ENCODE results near the gene CCSER2. TPM values are rescaled to one million over a fixed set of nuclear protein-coding genes. Genes with fewer than 3 reads are reported as not detected.
"Not testable (repeated sequence)": the region's sequence is repeated elsewhere in the genome, so short reads cannot be mapped to it uniquely, and the experiment has no call there.

The CCSER2 gene
- 10 to 100 TPM; 11.2 to 49.0 (median 35.0) TPM for total RNA-seq

DNA sequence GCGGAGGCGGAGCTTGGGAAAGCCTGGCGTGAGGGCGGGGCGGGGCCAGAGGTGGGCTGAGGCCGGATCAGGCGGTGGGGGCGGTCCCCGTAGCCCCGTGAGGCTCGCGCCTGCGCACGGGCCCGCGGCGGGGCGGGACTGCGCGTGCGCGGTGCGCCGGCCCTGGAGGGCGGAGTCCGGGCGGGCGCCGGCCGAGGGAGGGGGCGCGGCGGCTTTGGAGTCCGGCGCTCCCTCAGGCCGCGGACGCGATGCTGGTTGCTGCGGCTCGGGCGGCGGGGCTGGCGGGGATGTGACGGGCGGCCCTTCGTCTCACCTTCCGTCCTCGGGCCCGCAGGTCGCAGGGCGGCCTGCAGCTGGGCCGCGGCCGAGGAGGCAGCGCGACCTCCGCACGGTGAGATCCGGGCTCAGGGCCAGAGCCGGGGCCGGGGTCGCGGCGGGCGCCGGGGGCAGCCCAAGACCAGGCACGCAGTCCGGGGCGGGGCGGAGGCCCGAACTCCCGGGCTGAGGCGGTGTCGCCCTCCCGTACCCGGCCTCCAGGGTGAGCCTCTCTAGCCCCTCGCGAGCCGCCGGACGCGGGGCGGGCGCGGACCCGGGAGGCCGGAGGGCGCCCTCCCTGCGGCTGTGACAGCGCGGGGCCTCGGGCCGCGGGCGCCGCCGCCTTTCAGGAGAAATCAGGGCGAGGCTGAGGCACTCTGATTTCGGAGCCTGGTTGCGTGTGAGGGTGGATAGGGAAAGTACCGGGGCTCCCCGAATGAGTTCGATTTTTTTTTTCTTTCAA is at the start of gene CCSER2:
Gene CCSER2, plus strand, starts transcription at position 172 of the 778 bp plus-strand sequence. CDS start 42,464 bp downstream, outside the sequence.
- WGBS, 10 experiments, result 0% methylated on average over 2 to 16 of the region's 104 CpGs; no CpG with 5 or more reads in 7 of the 10 experiments
- Histone ChIP-seq H3K4me3 (peak within 1 kb of the TSS; percentile 59 to 99 (median 78)), H3K27ac (peak within 1 kb of the TSS; percentile 84 to 93), H3K4me1 (replicated peaks in 1 of 2) (peaks cover 26 to 31% of the 10 kb centered on the region in 2 donors)
- in situ Hi-C loops (cut with MboI; ENCODE audit: low pct_unique_long_range_greater_than_20kb in 2 of 9, low sequenced_read_pairs in 9 of 9, unreplicated experiment in 9 of 9), result no loop called here
- peak; percentile 85 to 93 (median 88) for ATAC-seq (replicated peaks in 6 of 8)

- H3K27ac ChIP-seq, result peak overlapping the region; percentile 76 to 78
- H3K4me1 ChIP-seq (replicated peaks in 1 of 2); in situ Hi-C loops (cut with MboI; ENCODE audit: low pct_unique_long_range_greater_than_20kb in 2 of 9, low sequenced_read_pairs in 9 of 9, unreplicated experiment in 9 of 9): not testable (repeated sequence)
- peak in 5 of 8 experiments; percentile 57 to 75 (median 59) for ATAC-seq (replicated peaks in 6 of 8)
- peak overlapping the region; percentile 32 to 57 (median 44) for H3K4me3 ChIP-seq
- WGBS, 10 experiments, result 0 to 29% (median 24%) methylated on average over 2 to 6 of the region's 31 CpGs; no CpG with 5 or more reads in 6 of the 10 experiments
Observed at GRCh38 chr10:84279876-84280475, 48.4 kb upstream of the CCSER2 start.

- H3K27ac ChIP-seq, result no peak overlapping the region
- H3K4me3 ChIP-seq, result no peak overlapping the region
- H3K4me1 ChIP-seq (replicated peaks in 1 of 2), result no peaks in the 10 kb centered on the region
- no peak for ATAC-seq (replicated peaks in 6 of 8)
- in situ Hi-C loops (cut with MboI; ENCODE audit: low pct_unique_long_range_greater_than_20kb in 2 of 9, low sequenced_read_pairs in 9 of 9, unreplicated experiment in 9 of 9), result no loop called here
Observed at GRCh38 chr10:84286695-84287094, 41.7 kb upstream of the CCSER2 start.

DNA sequence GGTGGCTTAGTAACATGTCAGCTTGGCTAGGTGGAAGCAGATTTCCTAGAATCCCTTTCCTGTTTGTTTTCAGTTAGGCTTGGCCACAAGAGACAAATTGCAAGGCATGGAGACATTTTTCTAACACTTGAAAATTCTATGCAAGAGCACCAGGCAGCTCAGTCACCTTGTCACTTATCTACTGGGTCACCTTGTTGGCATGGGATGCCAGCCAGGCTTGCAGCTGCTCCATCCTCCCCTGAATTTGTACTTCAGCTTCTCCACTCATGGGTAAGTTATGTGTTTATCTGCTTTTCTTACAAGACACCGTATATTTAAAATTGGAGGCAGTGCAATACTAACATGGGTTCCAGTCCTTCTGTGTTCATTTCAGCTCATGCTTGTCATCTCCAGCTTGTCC is 40.2 kb upstream of the CCSER2 start:
- no peaks in the 10 kb centered on the region for H3K4me1 ChIP-seq (replicated peaks in 1 of 2)
- no peak overlapping the region for H3K27ac ChIP-seq
- in situ Hi-C loops (cut with MboI; ENCODE audit: low pct_unique_long_range_greater_than_20kb in 2 of 9, low sequenced_read_pairs in 9 of 9, unreplicated experiment in 9 of 9), result no loop called here
- H3K4me3 ChIP-seq, result no peak overlapping the region
- ATAC-seq (replicated peaks in 6 of 8), result no peak
- 88 to 100% (median 100%) methylated on average over 1 of the region's 1 CpG; no CpG with 5 or more reads in 7 of the 10 experiments for WGBS, 10 experiments

- no peak for ATAC-seq (replicated peaks in 6 of 8)
- in situ Hi-C loops (cut with MboI; ENCODE audit: low pct_unique_long_range_greater_than_20kb in 2 of 9, low sequenced_read_pairs in 9 of 9, unreplicated experiment in 9 of 9), result no loop called here
- WGBS, 10 experiments, result 0 to 100% (median 78%) methylated on average over 1 of the region's 1 CpG; no CpG with 5 or more reads in 3 of the 10 experiments
- H3K4me1 ChIP-seq (replicated peaks in 1 of 2), result no peaks in the 10 kb centered on the region
- H3K27ac ChIP-seq, result no peak overlapping the region
- no peak overlapping the region for H3K4me3 ChIP-seq
Observed at GRCh38 chr10:84289521-84290200, 38.7 kb upstream of the CCSER2 start.

GRCh38 chr10:84290235-84290634 is 38.2 kb upstream of the CCSER2 start:
- in situ Hi-C loops (cut with MboI; ENCODE audit: low pct_unique_long_range_greater_than_20kb in 2 of 9, low sequenced_read_pairs in 9 of 9, unreplicated experiment in 9 of 9), result no loop called here
- WGBS, 10 experiments, result 0 to 100% (median 33%) methylated on average over 1 to 3 of the region's 3 CpGs; no CpG with 5 or more reads in 2 of the 10 experiments
- Histone ChIP-seq H3K4me3 (no peak overlapping the region), H3K4me1 (replicated peaks in 1 of 2) (no peaks in the 10 kb centered on the region), H3K27ac (no peak overlapping the region)
- no peak for ATAC-seq (replicated peaks in 6 of 8)

GRCh38 chr10:84291384-84291783 is 37.0 kb upstream of the CCSER2 start:
- H3K27ac ChIP-seq, result no peak overlapping the region
- H3K4me1 ChIP-seq (replicated peaks in 1 of 2), result no peaks in the 10 kb centered on the region
- in situ Hi-C loops (cut with MboI; ENCODE audit: low pct_unique_long_range_greater_than_20kb in 2 of 9, low sequenced_read_pairs in 9 of 9, unreplicated experiment in 9 of 9), result no loop called here
- ATAC-seq (replicated peaks in 6 of 8), result peak in 4 of 8 experiments; percentile 46 to 87 (median 82)
- WGBS, 10 experiments, result 20 to 100% (median 59%) methylated on average over 1 of the region's 1 CpG; no CpG with 5 or more reads in 4 of the 10 experiments
- no peak overlapping the region for H3K4me3 ChIP-seq

DNA sequence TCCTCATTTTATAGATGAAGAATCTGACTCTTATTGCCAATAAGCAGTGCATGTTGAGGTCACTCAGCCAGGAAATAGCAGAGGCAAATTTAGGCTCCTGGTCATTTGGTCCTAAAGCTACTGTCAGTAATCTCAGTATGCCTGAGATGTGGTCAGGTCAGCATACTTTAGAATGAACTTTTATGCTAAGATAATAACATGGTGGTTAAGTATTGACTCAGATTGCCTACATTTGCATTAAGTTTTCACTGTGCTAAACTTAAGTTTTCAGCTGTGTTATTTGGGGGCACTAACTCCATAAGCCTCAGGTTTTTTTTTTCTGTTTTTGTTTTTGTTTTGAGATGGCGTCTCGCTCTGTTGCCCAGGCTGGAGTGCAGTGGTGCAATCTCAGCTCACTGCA is 35.9 kb upstream of the CCSER2 start:
- in situ Hi-C loops (cut with MboI; ENCODE audit: low pct_unique_long_range_greater_than_20kb in 2 of 9, low sequenced_read_pairs in 9 of 9, unreplicated experiment in 9 of 9), result no loop called here
- no peak for ATAC-seq (replicated peaks in 6 of 8)
- 100% methylated on average over 2 of the region's 2 CpGs; no CpG with 5 or more reads in 9 of the 10 experiments for WGBS, 10 experiments
- Histone ChIP-seq H3K4me3 (no peak overlapping the region), H3K4me1 (replicated peaks in 1 of 2) (no peaks in the 10 kb centered on the region), H3K27ac (no peak overlapping the region)

DNA sequence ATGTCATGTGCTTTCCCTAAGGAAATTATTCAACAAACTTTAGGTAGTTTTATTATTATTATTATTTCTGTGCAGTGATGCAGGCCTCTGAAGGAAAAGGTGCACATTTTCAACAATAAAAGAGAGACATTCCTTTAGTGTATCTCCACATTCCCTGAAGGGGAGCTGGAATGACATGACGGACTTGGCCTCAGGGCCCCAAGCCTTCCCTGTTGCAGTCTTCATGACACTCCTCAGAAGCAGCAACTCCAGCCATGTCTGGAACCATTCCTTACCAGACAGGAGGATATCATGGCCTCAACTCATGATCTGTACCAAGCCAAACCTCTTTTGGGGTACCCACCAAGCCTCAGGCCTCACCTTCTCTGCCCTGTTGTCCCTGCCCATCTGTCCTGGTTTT is 35.2 kb upstream of the CCSER2 start:
- Histone ChIP-seq H3K27ac (no peak overlapping the region), H3K4me3 (no peak overlapping the region), H3K4me1 (replicated peaks in 1 of 2) (no peaks in the 10 kb centered on the region)
- in situ Hi-C loops (cut with MboI; ENCODE audit: low pct_unique_long_range_greater_than_20kb in 2 of 9, low sequenced_read_pairs in 9 of 9, unreplicated experiment in 9 of 9), result no loop called here
- ATAC-seq (replicated peaks in 6 of 8), result no peak
- 0 to 100% (median 80%) methylated on average over 1 of the region's 1 CpG; no CpG with 5 or more reads in 5 of the 10 experiments for WGBS, 10 experiments

DNA sequence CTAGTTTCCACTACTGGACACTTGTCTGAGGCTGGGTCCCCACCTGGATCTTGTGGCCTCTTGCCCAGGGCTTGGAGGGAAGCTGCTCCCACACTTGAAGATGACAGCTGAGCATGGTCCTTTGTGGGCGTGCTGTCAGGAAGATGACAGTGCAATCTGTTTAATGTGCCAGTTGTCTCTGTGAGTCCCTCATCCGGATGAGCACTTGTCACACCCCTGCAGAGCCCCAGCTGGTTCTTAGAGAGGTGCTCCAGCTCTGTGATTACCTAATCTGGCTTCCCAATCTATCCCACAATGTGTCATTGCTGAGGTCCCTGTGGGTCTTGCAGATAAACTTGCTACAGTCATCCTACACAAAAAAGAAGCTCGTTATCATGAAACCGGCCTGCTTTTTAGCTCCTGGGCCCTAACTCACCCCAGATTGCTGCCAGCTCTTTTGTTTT is 34.8 kb upstream of the CCSER2 start:
- in situ Hi-C loops (cut with MboI; ENCODE audit: low pct_unique_long_range_greater_than_20kb in 2 of 9, low sequenced_read_pairs in 9 of 9, unreplicated experiment in 9 of 9), result no loop called here
- no peak overlapping the region for H3K27ac ChIP-seq

GRCh38 chr10:84294766-84295447 is 33.5 kb upstream of the CCSER2 start:
- in situ Hi-C loops (cut with MboI; ENCODE audit: low pct_unique_long_range_greater_than_20kb in 2 of 9, low sequenced_read_pairs in 9 of 9, unreplicated experiment in 9 of 9), result no loop called here
- Histone ChIP-seq H3K27ac (no peak overlapping the region), H3K4me3 (no peak overlapping the region), H3K4me1 (replicated peaks in 1 of 2) (no peaks in the 10 kb centered on the region)
- ATAC-seq (replicated peaks in 6 of 8), result no peak
- 29 to 100% methylated on average over 1 of the region's 1 CpG; no CpG with 5 or more reads in 8 of the 10 experiments for WGBS, 10 experiments

More for the DNA sequence above, 34.8 kb upstream of the CCSER2 start:
- peak in 5 of 8 experiments; percentile 47 to 90 (median 74) for ATAC-seq (replicated peaks in 6 of 8)
- WGBS, 10 experiments, result 20 to 100% (median 66%) methylated on average over 1 to 3 of the region's 4 CpGs; no CpG with 5 or more reads in 2 of the 10 experiments
- no peak overlapping the region for H3K4me3 ChIP-seq
- H3K4me1 ChIP-seq (replicated peaks in 1 of 2), result no peaks in the 10 kb centered on the region

DNA sequence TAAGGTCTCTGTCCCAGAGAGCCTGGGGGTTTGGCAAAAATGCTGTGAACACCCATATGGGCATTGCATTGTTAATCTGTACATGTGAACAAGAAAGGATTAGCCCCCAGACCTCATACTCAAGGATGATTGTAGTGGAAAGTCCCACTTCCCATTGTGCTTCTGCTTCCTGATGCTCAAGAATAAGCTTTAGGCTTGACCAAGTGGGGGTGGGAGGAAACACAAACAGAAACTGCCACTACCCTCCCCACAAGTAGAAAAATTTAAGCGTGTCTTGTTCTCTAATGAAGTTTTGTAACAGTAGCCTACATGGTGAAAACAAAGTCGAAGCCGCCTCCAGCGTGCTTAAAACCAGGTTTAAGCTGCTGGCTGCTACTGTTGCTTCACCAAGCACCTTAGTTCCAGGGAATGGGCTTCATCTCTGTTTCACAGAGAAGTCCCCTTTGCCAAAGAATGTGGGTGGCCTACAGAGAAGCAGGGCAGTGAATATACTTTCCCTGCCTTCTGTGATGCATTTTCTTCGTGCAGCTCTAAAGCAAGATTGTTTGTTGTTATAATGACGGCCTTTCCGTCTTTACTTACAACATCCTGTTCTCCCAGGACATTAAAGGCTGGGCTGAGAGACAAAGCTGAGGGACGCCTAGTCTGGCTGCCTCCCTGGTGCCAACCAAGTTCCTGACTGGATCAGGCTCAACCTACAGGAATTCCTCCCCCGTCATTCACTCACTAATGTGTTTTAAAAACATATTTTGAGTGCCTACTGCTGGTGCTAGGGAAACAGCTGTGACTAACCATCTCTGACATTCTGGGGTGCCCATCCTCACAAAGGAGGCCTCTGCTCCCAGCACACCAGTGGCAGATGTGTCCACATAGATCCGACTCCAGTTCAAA is 32.1 kb upstream of the CCSER2 start:
- H3K4me1 ChIP-seq (replicated peaks in 1 of 2), result no peaks in the 10 kb centered on the region
- WGBS, 10 experiments, result 19 to 79% (median 47%) methylated on average over 4 to 10 of the region's 10 CpGs; no CpG with 5 or more reads in 2 of the 10 experiments
- peak in 1 of 8 experiments; percentile 31 for ATAC-seq (replicated peaks in 6 of 8)
- in situ Hi-C loops (cut with MboI; ENCODE audit: low pct_unique_long_range_greater_than_20kb in 2 of 9, low sequenced_read_pairs in 9 of 9, unreplicated experiment in 9 of 9), result no loop called here
- no peak overlapping the region for H3K27ac ChIP-seq
- no peak overlapping the region for H3K4me3 ChIP-seq
